MM.1S (cell line): ENCODE data around the gene ELP4.

ENCODE experiments used
- DNase-seq: peaks from one replicate; pipeline ENCODE4 v3.0.0-alpha.2; 2015
- H2AFZ ChIP-seq: fragments of 300-600 bp; sonication (generic); 2 replicates; pipeline ENCODE4 v1.6.0; 2016; ENCODE audit warnings: antibody characterized with exemption, low read length
- H3F3A ChIP-seq: fragments of 300-600 bp; sonication (generic); 2 replicates; pipeline ENCODE4 v1.6.1; 2016; ENCODE audit warnings: mild to moderate bottlenecking, antibody characterized with exemption, low read length, moderate library complexity, mixed read lengths; ENCODE audit not compliant: insufficient read depth
- H3K27ac ChIP-seq: fragments of 300-600 bp; sonication (generic); 2 replicates; pipeline ENCODE4 v1.5.1; 2016; ENCODE audit warnings: mild to moderate bottlenecking, low read length
- H3K27me3 ChIP-seq: fragments of 300-600 bp; sonication (generic); replicated peaks from 2 replicates; pipeline ENCODE4 v1.6.0; 2016; ENCODE audit warnings: low read length; ENCODE audit not compliant: insufficient read depth
- H3K36me3 ChIP-seq: fragments of 300-600 bp; sonication (generic); replicated peaks from 2 replicates; pipeline ENCODE4 v1.6.1; 2016; ENCODE audit warnings: mild to moderate bottlenecking, low read length, mixed read lengths; ENCODE audit not compliant: insufficient read depth
- H3K4me1 ChIP-seq: fragments of 300-600 bp; sonication (generic); 2 replicates; pipeline ENCODE4 v1.6.1; 2016; ENCODE audit warnings: low read length, mixed read lengths
- H3K4me2 ChIP-seq: fragments of 300-600 bp; sonication (generic); 2 replicates; pipeline ENCODE4 v1.6.0; 2016; ENCODE audit warnings: low read depth, low read length
- H3K4me3 ChIP-seq: fragments of 300-600 bp; sonication (generic); 2 replicates; pipeline ENCODE4 v1.5.1; 2016; ENCODE audit warnings: low read length, mixed read lengths
- H3K79me2 ChIP-seq: fragments of 300-600 bp; sonication (generic); 2 replicates; pipeline ENCODE4 v1.6.1; 2016; ENCODE audit warnings: mixed run types, low read length, mixed read lengths
- H3K9ac ChIP-seq: fragments of 300-600 bp; sonication (generic); 2 replicates; pipeline ENCODE4 v1.6.1; 2016; ENCODE audit warnings: low read length, mixed read lengths
- H3K9me2 ChIP-seq: fragments of 300-600 bp; sonication (generic); replicated peaks from 2 replicates; pipeline ENCODE4 v1.6.1; 2016; ENCODE audit warnings: mild to moderate bottlenecking, low read length, mixed read lengths; ENCODE audit not compliant: insufficient read depth
- H3K9me3 ChIP-seq: fragments of 300-600 bp; sonication (generic); replicated peaks from 2 replicates; pipeline ENCODE4 v1.6.1; 2016; ENCODE audit warnings: mild to moderate bottlenecking, low read length, mixed read lengths; ENCODE audit not compliant: insufficient read depth
- H4K20me1 ChIP-seq: fragments of 300-600 bp; sonication (generic); 2 replicates; pipeline ENCODE4 v1.6.1; 2016; ENCODE audit warnings: mild to moderate bottlenecking, low read length, moderate library complexity, mixed read lengths; ENCODE audit not compliant: insufficient read depth
- EZH2 ChIP-seq: fragments of 300-600 bp; sonication (generic); optimal IDR thresholded peaks from 2 replicates; pipeline ENCODE3; 2017; ENCODE audit warnings: low read depth, mild to moderate bottlenecking, antibody characterized with exemption, low read length, mixed read lengths
- EZH2phosphoT487 ChIP-seq: fragments of 300-600 bp; sonication (generic); IDR thresholded peaks from 2 replicates; pipeline ENCODE4 v1.6.1; 2018; ENCODE audit warnings: antibody characterized with exemption, low read length
- TF ChIP-seq, protein P1 (sequence below): fragments of 300-600 bp; sonication (generic); IDR thresholded peaks from 2 replicates; pipeline ENCODE4 v1.5.1; 2016; ENCODE audit warnings: antibody characterized with exemption, low read length, mixed read lengths

The ELP4 gene

GRCh38 chr11:31714840-31715239 lies 205.3 kb downstream of the ELP4 start:
- no peak overlapping the region for H3K4me2 ChIP-seq
- no peaks in the 10 kb centered on the region for H3K4me1 ChIP-seq
- H3K79me2 ChIP-seq: no peaks in the 10 kb centered on the region
- H3K9me3 ChIP-seq: no peaks in the 10 kb centered on the region
- no peak overlapping the region for H3K4me3 ChIP-seq
- no peaks in the 10 kb centered on the region for H3K27me3 ChIP-seq
- no peaks in the 10 kb centered on the region for H3K36me3 ChIP-seq
- H3F3A ChIP-seq: no peaks in the 10 kb centered on the region
- TF ChIP-seq, protein P1, sequence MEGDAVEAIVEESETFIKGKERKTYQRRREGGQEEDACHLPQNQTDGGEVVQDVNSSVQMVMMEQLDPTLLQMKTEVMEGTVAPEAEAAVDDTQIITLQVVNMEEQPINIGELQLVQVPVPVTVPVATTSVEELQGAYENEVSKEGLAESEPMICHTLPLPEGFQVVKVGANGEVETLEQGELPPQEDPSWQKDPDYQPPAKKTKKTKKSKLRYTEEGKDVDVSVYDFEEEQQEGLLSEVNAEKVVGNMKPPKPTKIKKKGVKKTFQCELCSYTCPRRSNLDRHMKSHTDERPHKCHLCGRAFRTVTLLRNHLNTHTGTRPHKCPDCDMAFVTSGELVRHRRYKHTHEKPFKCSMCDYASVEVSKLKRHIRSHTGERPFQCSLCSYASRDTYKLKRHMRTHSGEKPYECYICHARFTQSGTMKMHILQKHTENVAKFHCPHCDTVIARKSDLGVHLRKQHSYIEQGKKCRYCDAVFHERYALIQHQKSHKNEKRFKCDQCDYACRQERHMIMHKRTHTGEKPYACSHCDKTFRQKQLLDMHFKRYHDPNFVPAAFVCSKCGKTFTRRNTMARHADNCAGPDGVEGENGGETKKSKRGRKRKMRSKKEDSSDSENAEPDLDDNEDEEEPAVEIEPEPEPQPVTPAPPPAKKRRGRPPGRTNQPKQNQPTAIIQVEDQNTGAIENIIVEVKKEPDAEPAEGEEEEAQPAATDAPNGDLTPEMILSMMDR: no peak
- TF ChIP-seq EZH2 (no peak), EZH2phosphoT487 (no peak)
- H3K9ac ChIP-seq: no peak overlapping the region
- H2AFZ ChIP-seq: no peak overlapping the region
- no peak for DNase-seq
- H3K27ac ChIP-seq: no peak overlapping the region
- no peaks in the 10 kb centered on the region for H4K20me1 ChIP-seq
- H3K9me2 ChIP-seq: no peaks in the 10 kb centered on the region

- H3K9me3 ChIP-seq: no peaks in the 10 kb centered on the region
- no peak overlapping the region for H3K9ac ChIP-seq
- no peaks in the 10 kb centered on the region for H3K4me1 ChIP-seq
- H3K27me3 ChIP-seq: no peaks in the 10 kb centered on the region
- H3K79me2 ChIP-seq: no peaks in the 10 kb centered on the region
- H3F3A ChIP-seq: no peaks in the 10 kb centered on the region
- H3K9me2 ChIP-seq: no peaks in the 10 kb centered on the region
- no peaks in the 10 kb centered on the region for H3K36me3 ChIP-seq
- H3K4me3 ChIP-seq: no peak overlapping the region
- TF ChIP-seq, protein P1: no peak
- no peak for TF ChIP-seq EZH2
- no peak for TF ChIP-seq EZH2phosphoT487
- DNase-seq: no peak
- H2AFZ ChIP-seq: no peak overlapping the region
- no peak overlapping the region for H3K4me2 ChIP-seq
- H3K27ac ChIP-seq: no peak overlapping the region
- no peaks in the 10 kb centered on the region for H4K20me1 ChIP-seq
These were observed 210.7 kb downstream of the ELP4 start for GRCh38 chr11:31720225-31720624.

- Histone ChIP-seq H3K27ac (no peak overlapping the region), H3K9ac (no peak overlapping the region), H3K4me3 (no peak overlapping the region), H4K20me1 (no peaks in the 10 kb centered on the region), H3K79me2 (no peaks in the 10 kb centered on the region), H3K9me2 (no peaks in the 10 kb centered on the region), H3K4me2 (no peak overlapping the region), H3K4me1 (no peaks in the 10 kb centered on the region), H3F3A (no peaks in the 10 kb centered on the region), H3K9me3 (no peaks in the 10 kb centered on the region), H2AFZ (no peak overlapping the region), H3K27me3 (no peaks in the 10 kb centered on the region), H3K36me3 (no peaks in the 10 kb centered on the region)
- TF ChIP-seq EZH2: no peak
- TF ChIP-seq EZH2phosphoT487: no peak
- TF ChIP-seq, protein P1: no peak
- DNase-seq: no peak
These were observed 211.3 kb downstream of the ELP4 start for GRCh38 chr11:31720671-31721365.
